HCT116 (cell line): Measurements from ENCODE around the gene NEB. TPM values are rescaled to one million over a fixed set of nuclear protein-coding genes. Genes with fewer than 3 reads are reported as not detected.

Experiments
- ATAC-seq: fragments of 200-7000 bp; cut with Tn5 transposase; 2 replicates; pipeline ENCODE4 v1.9.1; 2020; ENCODE audit warnings: mild to moderate bottlenecking, moderate library complexity
- BruUV-seq: library from RNA; stranded (reverse); fragments of 400-500 nt; replicated peaks from 2 replicates; lab custom pipeline; 2021; lab: Mats Ljungman, UMichigan
- CTCF ChIA-PET: fragments of 300-600 bp; sonication (Branson Sonifier 250); formaldehyde crosslinking; loops from one replicate; lab custom pipeline; 2021; ENCODE audit warnings: antibody characterized with exemption; lab: Charles Lee
- POLR2A ChIA-PET: fragments of 300-600, 350-600 bp; sonication (Branson Sonifier 250); formaldehyde crosslinking; loops from one replicate; lab custom pipeline; 2021; ENCODE audit warnings: antibody characterized with exemption; lab: Charles Lee
- RAD21 ChIA-PET, 2 experiments: fragments of 300-600 bp; sonication (Branson Sonifier 250); formaldehyde crosslinking; loops; one replicate each; lab custom pipeline; 2023; ENCODE audit warnings: low total read pairs in 2 of 2; ENCODE audit not compliant: uncharacterized antibody in 2 of 2, unreplicated experiment in 2 of 2, low non-redundant PET in 1 of 2; lab: Charles Lee
- DNase-seq: peaks from one replicate; pipeline ENCODE4 v3.0.0-alpha.2; 2010; ENCODE audit warnings: low read depth, low spot score
- H2AFZ ChIP-seq: fragments of 200-600 bp; shearing (Covaris generic), sonication (generic); 2 replicates; pipeline ENCODE4 v1.6.1; 2017; ENCODE audit warnings: low read depth, mixed run types, mixed read lengths, antibody characterized with exemption, low read length; ENCODE audit not compliant: poor library complexity, severe bottlenecking
- H3K27ac ChIP-seq: 2 replicates; pipeline ENCODE4 v1.5.1; 2012; ENCODE audit warnings: low read depth, low read length
- H3K27me3 ChIP-seq: fragments of 200-600 bp; sonication (generic); 2 replicates; pipeline ENCODE4 v1.6.1; 2016; ENCODE audit warnings: mixed run types, low read length, mixed read lengths; ENCODE audit not compliant: insufficient read depth
- H3K36me3 ChIP-seq, 2 experiments: fragments of 200-500 bp in 1 of 2; fragments of 200-600 bp in 1 of 2; sonication (Bioruptor generic) in 1 of 2; sonication (generic) in 1 of 2; 2 replicates each; pipeline versions ENCODE4 v1.5.1 to v1.6.1; 2014 to 2016; ENCODE audit warnings: low read length in 2 of 2, inconsistent platforms in 1 of 2, mixed read lengths in 1 of 2, mixed run types in 1 of 2; ENCODE audit not compliant: insufficient read depth in 2 of 2, control insufficient read depth in 1 of 2
- H3K4me1 ChIP-seq, 2 experiments: fragments of 200-600 bp in 1 of 2; sonication (generic) in 1 of 2; 2 replicates each; pipeline versions ENCODE4 v1.5.1 to v1.6.1; 2012 to 2017; ENCODE audit warnings: low read length in 2 of 2, inconsistent platforms in 1 of 2, mild to moderate bottlenecking in 1 of 2, mixed read lengths in 1 of 2, mixed run types in 1 of 2, moderate library complexity in 1 of 2; ENCODE audit not compliant: insufficient read depth in 2 of 2, control insufficient read depth in 1 of 2
- H3K4me2 ChIP-seq: fragments of 200-600 bp; sonication (generic); 2 replicates; pipeline ENCODE4 v1.6.1; 2017; ENCODE audit warnings: mixed run types, low read length, mixed read lengths
- H3K4me3 ChIP-seq, 2 experiments: fragments of 200-600 bp in 1 of 2; sonication (generic) in 1 of 2; replicated peaks in 1 of 2; 2 replicates each; pipeline ENCODE4 v1.5.1; 2011 to 2016; ENCODE audit warnings: low read length in 2 of 2, control low read depth in 1 of 2, low read depth in 1 of 2, mild to moderate bottlenecking in 1 of 2, mixed read lengths in 1 of 2, mixed run types in 1 of 2
- H3K79me2 ChIP-seq: fragments of 200-600 bp; sonication (generic); 2 replicates; pipeline ENCODE4 v1.6.1; 2017; ENCODE audit warnings: mild to moderate bottlenecking, mixed run types, low read length, moderate library complexity, mixed read lengths; ENCODE audit not compliant: insufficient read depth
- H3K9ac ChIP-seq: fragments of 200-600 bp; sonication (generic); 2 replicates; pipeline ENCODE4 v1.6.1; 2016; ENCODE audit warnings: low read length, mixed read lengths
- H3K9me2 ChIP-seq: fragments of 200-600 bp; sonication (generic), shearing (Covaris generic); 2 replicates; pipeline ENCODE4 v1.6.1; 2017; ENCODE audit warnings: mixed run types, mild to moderate bottlenecking, moderate library complexity; ENCODE audit not compliant: insufficient read depth
- H3K9me3 ChIP-seq, 2 experiments: fragments of 200-500 bp in 1 of 2; fragments of 200-600 bp in 1 of 2; sonication (Bioruptor generic) in 1 of 2; sonication (generic) in 1 of 2; 2 replicates each; pipeline ENCODE4 v1.6.1; 2014 to 2017; ENCODE audit warnings: low read length in 2 of 2, mixed read lengths in 2 of 2, inconsistent platforms in 1 of 2, low read depth in 1 of 2, mild to moderate bottlenecking in 1 of 2, mixed run types in 1 of 2, moderate library complexity in 1 of 2; ENCODE audit not compliant: control insufficient read depth in 1 of 2, insufficient read depth in 1 of 2
- H4K20me1 ChIP-seq: fragments of 200-600 bp; sonication (generic), shearing (Covaris generic); 2 replicates; pipeline ENCODE4 v1.6.1; 2017; ENCODE audit warnings: mixed run types, mild to moderate bottlenecking, moderate library complexity; ENCODE audit not compliant: insufficient read depth
- CBX3 ChIP-seq: IDR thresholded peaks from 2 replicates; pipeline ENCODE4 v1.6.1; 2012; ENCODE audit warnings: low read depth
- CEBPB ChIP-seq: IDR thresholded peaks from 2 replicates; pipeline ENCODE4 v1.6.1; 2012; ENCODE audit warnings: low read depth
- CTCF ChIP-seq, 3 experiments: fragments of 200-600 bp in 1 of 3; sonication (generic) in 1 of 3; IDR thresholded peaks in 2 of 3; conservative IDR thresholded peaks in 1 of 3; 2 replicates each; pipeline ENCODE4 v1.5.1; 2012 to 2017; ENCODE audit warnings: low read depth in 2 of 3, low read length in 2 of 3, antibody characterized with exemption in 1 of 3, borderline replicate concordance in 1 of 3, control low read depth in 1 of 3, mild to moderate bottlenecking in 1 of 3, mixed read lengths in 1 of 3, mixed run types in 1 of 3, moderate library complexity in 1 of 3; ENCODE audit not compliant: insufficient read depth in 1 of 3
- EGR1 ChIP-seq: IDR thresholded peaks from 2 replicates; pipeline ENCODE4 v1.6.1; 2012; ENCODE audit warnings: low read depth
- ELF1 ChIP-seq: IDR thresholded peaks from 2 replicates; pipeline ENCODE4 v1.6.1; 2012; ENCODE audit warnings: low read depth, borderline replicate concordance
- EZH2 ChIP-seq: fragments of 200-600 bp; sonication (generic); IDR thresholded peaks from 2 replicates; pipeline ENCODE4 v1.6.1; 2017; ENCODE audit warnings: antibody characterized with exemption, mixed run types
- EZH2phosphoT487 ChIP-seq: fragments of 200-600 bp; IDR thresholded peaks from 2 replicates; pipeline ENCODE4 v1.6.1; 2018; ENCODE audit warnings: antibody characterized with exemption, borderline replicate concordance
- JUND ChIP-seq: IDR thresholded peaks from 2 replicates; pipeline ENCODE4 v1.6.1; 2012
- POLR2AphosphoS5 ChIP-seq: IDR thresholded peaks from 2 replicates; pipeline ENCODE4 v1.6.1; 2011; ENCODE audit warnings: mild to moderate bottlenecking, low read depth, low read length, moderate library complexity
- RAD21 ChIP-seq: IDR thresholded peaks from 2 replicates; pipeline ENCODE4 v1.6.1; 2012; ENCODE audit warnings: low read depth, mild to moderate bottlenecking
- SIN3A ChIP-seq: IDR thresholded peaks from 2 replicates; pipeline ENCODE4 v1.6.1; 2012; ENCODE audit warnings: low read depth
- SP1 ChIP-seq: IDR thresholded peaks from 2 replicates; pipeline ENCODE4 v1.6.1; 2012; ENCODE audit warnings: low read depth
- TCF7L2 ChIP-seq: IDR thresholded peaks from 2 replicates; pipeline ENCODE4 v1.7.0; 2011; ENCODE audit warnings: borderline replicate concordance, inconsistent platforms; ENCODE audit not compliant: insufficient read depth, insufficient read length; ENCODE audit errors: extremely low read depth
- YY1 ChIP-seq: IDR thresholded peaks from 2 replicates; pipeline ENCODE4 v1.6.1; 2011; ENCODE audit warnings: low read length, low read depth, moderate library complexity, mild to moderate bottlenecking; ENCODE audit not compliant: insufficient replicate concordance; ENCODE audit errors: extremely low read depth
- intact Hi-C: fragments of 100-400 bp; cut with micrococcal nuclease; formaldehyde crosslinking; loops from 2 replicates; pipeline ENCODE4 v1.10.0; 2022
- total RNA-seq: library from RNA; stranded (reverse); gene quantifications from one replicate; pipeline ENCODE4 v1.2.1, GENCODE V29; 2021; ENCODE audit not compliant: unreplicated experiment
- TF ChIP-seq, protein P1 (sequence below): IDR thresholded peaks from 2 replicates; pipeline ENCODE4 v1.6.1; 2011; ENCODE audit warnings: mild to moderate bottlenecking, low read length, moderate library complexity; ENCODE audit not compliant: insufficient replicate concordance; ENCODE audit errors: extremely low read depth
- TF ChIP-seq, protein P2 (sequence below): IDR thresholded peaks from 2 replicates; pipeline ENCODE4 v1.6.1; 2012

The NEB gene
- total RNA-seq, 1 experiment from 2014 or later = 0.34 TPM

GRCh38 chr2:151769606-151770005 is 35.3 kb upstream of the NEB start:
- intact Hi-C loops = loop anchor here (10.0 kb wide), 1 partner anchor 255 kb away; no protein-coding TSS in a partner anchor
- POLR2A ChIA-PET = no interaction called here
- no TSS peak for BruUV-seq

More at GRCh38 chr2:151769606-151770005, 35.3 kb upstream of the NEB start:
- Histone ChIP-seq H3K27ac (no peak overlapping the region), H3K9me3 (no peaks in the 10 kb centered on the region), H3K9ac (no peak overlapping the region), H3K4me1 (peaks cover 7 to 19% of the 10 kb centered on the region in 2 experiments), H3K9me2 (no peaks in the 10 kb centered on the region), H3K4me3 (no peak overlapping the region), H3K36me3 (no peaks in the 10 kb centered on the region), H3K27me3 (no peaks in the 10 kb centered on the region), H3K4me2 (no peak overlapping the region), H3K79me2 (no peaks in the 10 kb centered on the region), H4K20me1 (no peaks in the 10 kb centered on the region), H2AFZ (no peak overlapping the region)
- ChIA-PET CTCF (no interaction called here), RAD21 (no interaction called here)
- no peak for TF ChIP-seq TCF7L2
- TF ChIP-seq EZH2phosphoT487 = no peak
- TF ChIP-seq EZH2 = no peak
- TF ChIP-seq, protein P1, sequence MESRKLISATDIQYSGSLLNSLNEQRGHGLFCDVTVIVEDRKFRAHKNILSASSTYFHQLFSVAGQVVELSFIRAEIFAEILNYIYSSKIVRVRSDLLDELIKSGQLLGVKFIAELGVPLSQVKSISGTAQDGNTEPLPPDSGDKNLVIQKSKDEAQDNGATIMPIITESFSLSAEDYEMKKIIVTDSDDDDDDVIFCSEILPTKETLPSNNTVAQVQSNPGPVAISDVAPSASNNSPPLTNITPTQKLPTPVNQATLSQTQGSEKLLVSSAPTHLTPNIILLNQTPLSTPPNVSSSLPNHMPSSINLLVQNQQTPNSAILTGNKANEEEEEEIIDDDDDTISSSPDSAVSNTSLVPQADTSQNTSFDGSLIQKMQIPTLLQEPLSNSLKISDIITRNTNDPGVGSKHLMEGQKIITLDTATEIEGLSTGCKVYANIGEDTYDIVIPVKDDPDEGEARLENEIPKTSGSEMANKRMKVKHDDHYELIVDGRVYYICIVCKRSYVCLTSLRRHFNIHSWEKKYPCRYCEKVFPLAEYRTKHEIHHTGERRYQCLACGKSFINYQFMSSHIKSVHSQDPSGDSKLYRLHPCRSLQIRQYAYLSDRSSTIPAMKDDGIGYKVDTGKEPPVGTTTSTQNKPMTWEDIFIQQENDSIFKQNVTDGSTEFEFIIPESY = no peak
- TF ChIP-seq SIN3A = no peak
- no peak for TF ChIP-seq CTCF (IDR thresholded peaks at IDR 0.05 in 2 of 3, conservative IDR thresholded peaks at IDR 0.05 in 1 of 3; ENCODE audit: borderline replicate concordance in 1 of 3, insufficient read depth in 1 of 3, low read depth in 2 of 3, low read length in 2 of 3)
- no peak for TF ChIP-seq CBX3
- TF ChIP-seq JUND = no peak
- TF ChIP-seq YY1 = no peak
- no peak for TF ChIP-seq ELF1
- TF ChIP-seq, protein P2, sequence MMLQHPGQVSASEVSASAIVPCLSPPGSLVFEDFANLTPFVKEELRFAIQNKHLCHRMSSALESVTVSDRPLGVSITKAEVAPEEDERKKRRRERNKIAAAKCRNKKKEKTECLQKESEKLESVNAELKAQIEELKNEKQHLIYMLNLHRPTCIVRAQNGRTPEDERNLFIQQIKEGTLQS = no peak
- no peak for TF ChIP-seq EGR1
- no peak for TF ChIP-seq POLR2AphosphoS5
- TF ChIP-seq CEBPB = no peak
- TF ChIP-seq SP1 = no peak
- TF ChIP-seq RAD21 = no peak
- DNase-seq = no peak
- no peak for ATAC-seq
